Nephron (organoid): ENCODE measurements around the gene FGD2.

Experiments used
- H3K27ac Mint-ChIP-seq, 3 experiments: 2 replicates each; pipeline ENCODE4 v1.8.0; 2020; ENCODE audit warnings: mixed read lengths in 3 of 3, mild to moderate bottlenecking in 2 of 3, moderate library complexity in 1 of 3
- H3K27me3 Mint-ChIP-seq: 2 replicates; pipeline ENCODE4 v1.8.0; 2021; ENCODE audit warnings: low read depth, mild to moderate bottlenecking, moderate library complexity, mixed read lengths
- H3K36me3 Mint-ChIP-seq: 2 replicates; pipeline ENCODE4 v1.8.0; 2020; ENCODE audit warnings: low read depth, mixed read lengths
- H3K4me1 Mint-ChIP-seq: 2 replicates; pipeline ENCODE4 v1.8.0; 2020; ENCODE audit warnings: mixed read lengths
- H3K4me3 Mint-ChIP-seq, 3 experiments: 2 replicates each; pipeline ENCODE4 v1.8.0; 2020; ENCODE audit warnings: mild to moderate bottlenecking in 3 of 3, mixed read lengths in 3 of 3, moderate library complexity in 2 of 3
- H3K9me3 Mint-ChIP-seq: 2 replicates; pipeline ENCODE4 v1.8.0; 2020; ENCODE audit warnings: mixed read lengths
- TF ChIP-seq, protein P1 (sequence below), 3 experiments: fragments of 200-600 bp; sonication (generic); IDR thresholded peaks; one replicate each; pipeline ENCODE4 v1.5.0; 2021; ENCODE audit warnings: antibody characterized with exemption in 3 of 3; ENCODE audit not compliant: unreplicated experiment in 3 of 3

The FGD2 gene

DNA sequence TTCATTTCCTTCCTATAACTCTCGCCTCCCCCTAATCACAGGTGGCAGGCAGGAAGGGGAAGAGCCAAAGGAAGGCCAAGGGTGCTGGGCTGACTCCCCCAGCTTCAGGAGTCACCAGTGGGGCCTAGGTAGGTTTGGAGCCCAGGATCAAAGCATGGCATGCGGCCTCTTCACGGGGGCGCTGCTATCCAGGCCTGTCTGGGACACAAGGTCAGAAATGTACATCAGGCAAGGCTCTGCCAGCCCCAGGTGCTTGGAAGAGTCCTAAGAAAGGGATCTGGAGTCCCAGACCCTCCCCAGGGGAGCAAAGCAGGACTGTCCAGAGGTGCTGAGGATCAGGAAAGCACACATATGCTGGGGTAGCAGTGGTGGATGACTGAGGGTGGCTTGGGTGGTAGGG lies 40.5 kb upstream of the FGD2 start:
- Mint-ChIP-seq H3K36me3 (peaks cover 27% of the 10 kb centered on the region), H3K4me3 (no peak overlapping the region), H3K27ac (no peak overlapping the region), H3K4me1 (peaks cover 11% of the 10 kb centered on the region), H3K27me3 (peaks cover 13% of the 10 kb centered on the region), H3K9me3 (no peaks in the 10 kb centered on the region)
- TF ChIP-seq, protein P1, sequence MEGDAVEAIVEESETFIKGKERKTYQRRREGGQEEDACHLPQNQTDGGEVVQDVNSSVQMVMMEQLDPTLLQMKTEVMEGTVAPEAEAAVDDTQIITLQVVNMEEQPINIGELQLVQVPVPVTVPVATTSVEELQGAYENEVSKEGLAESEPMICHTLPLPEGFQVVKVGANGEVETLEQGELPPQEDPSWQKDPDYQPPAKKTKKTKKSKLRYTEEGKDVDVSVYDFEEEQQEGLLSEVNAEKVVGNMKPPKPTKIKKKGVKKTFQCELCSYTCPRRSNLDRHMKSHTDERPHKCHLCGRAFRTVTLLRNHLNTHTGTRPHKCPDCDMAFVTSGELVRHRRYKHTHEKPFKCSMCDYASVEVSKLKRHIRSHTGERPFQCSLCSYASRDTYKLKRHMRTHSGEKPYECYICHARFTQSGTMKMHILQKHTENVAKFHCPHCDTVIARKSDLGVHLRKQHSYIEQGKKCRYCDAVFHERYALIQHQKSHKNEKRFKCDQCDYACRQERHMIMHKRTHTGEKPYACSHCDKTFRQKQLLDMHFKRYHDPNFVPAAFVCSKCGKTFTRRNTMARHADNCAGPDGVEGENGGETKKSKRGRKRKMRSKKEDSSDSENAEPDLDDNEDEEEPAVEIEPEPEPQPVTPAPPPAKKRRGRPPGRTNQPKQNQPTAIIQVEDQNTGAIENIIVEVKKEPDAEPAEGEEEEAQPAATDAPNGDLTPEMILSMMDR (IDR thresholded peaks at IDR 0.05; ENCODE audit: unreplicated experiment in 3 of 3), result no peak

DNA sequence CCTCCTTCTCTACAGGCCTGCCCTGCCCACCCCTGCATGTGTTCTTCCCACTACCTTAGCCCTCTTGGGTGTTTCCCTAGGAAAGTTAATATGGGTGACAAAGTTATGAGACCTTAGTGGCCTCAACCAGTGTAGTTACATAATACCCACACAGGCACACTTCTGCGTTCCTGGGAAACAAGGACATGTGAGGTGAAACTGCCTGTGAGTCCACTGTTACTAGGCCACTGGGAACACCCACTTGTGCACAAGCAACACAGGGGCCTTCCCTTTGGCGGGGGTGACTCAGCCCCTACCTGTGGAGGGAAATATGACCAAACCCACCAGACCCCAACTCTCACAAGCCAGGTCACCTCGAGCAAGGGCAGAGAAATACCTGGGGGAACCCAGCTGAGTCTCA lies 38.2 kb upstream of the FGD2 start:
- H3K27ac Mint-ChIP-seq, result no peak overlapping the region
- H3K4me1 Mint-ChIP-seq, result peaks cover 5% of the 10 kb centered on the region
- no peak overlapping the region for H3K4me3 Mint-ChIP-seq
- TF ChIP-seq, protein P1 (IDR thresholded peaks at IDR 0.05; ENCODE audit: unreplicated experiment in 3 of 3), result no peak
- peaks cover 10% of the 10 kb centered on the region for H3K27me3 Mint-ChIP-seq
- peaks cover 40% of the 10 kb centered on the region for H3K36me3 Mint-ChIP-seq
- H3K9me3 Mint-ChIP-seq, result no peaks in the 10 kb centered on the region

DNA sequence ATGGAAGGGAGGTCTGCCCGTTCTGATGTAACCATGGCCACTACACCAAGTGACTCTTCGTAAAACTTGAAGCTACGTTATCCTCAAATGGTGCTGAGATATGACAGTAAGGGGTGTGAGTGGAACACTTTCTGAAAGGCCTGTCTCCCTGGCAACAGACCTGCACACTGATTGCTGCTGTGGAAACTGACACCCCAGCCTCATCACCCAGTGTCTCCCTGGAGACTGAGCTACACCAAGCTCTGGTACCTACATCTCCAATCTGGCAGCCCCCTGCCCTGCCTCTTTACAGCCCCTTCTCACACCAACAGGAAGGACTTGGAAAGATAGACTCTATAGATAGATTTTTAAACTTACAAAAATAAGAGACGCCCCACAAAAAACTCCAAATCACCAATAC lies 37.7 kb upstream of the FGD2 start:
- H3K9me3 Mint-ChIP-seq, result no peaks in the 10 kb centered on the region

DNA sequence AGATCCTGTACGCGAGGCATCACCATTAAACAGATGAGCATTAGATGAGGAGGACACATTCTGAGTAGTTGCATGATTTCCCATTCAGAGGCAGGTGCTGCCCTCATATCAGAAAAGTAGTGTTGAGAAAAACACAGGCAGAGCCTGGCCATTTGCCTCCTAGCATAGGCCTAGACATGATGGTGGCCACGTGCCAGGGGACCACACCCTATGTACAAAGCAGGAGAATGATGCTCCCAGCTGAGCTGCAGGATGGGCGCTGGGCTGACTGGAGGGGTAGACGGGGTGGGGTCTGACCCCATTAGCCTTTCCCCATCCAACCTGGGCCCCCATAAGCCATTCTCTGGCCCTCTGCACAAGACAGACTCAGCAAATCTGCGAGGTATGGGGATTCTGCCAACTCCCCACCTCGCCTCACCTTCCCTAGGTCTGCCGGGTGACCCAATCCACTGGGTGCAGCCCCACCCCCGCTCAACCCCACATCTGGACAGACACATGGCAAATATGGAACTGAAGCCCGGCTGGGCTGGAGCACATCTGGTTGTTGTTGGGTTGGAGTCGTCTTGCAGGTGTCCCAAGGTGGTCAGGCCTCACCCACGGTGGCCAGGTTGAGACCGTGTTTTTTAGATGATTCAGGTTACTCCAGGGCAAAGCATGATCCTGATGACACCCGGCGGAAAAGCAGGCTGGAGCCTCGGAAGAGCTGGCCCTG lies 37.0 kb upstream of the FGD2 start:
- Mint-ChIP-seq H3K4me3 (no peak overlapping the region), H3K27me3 (peaks cover under 1% of the 10 kb centered on the region), H3K27ac (no peak overlapping the region), H3K9me3 (no peaks in the 10 kb centered on the region), H3K36me3 (peaks cover 50% of the 10 kb centered on the region), H3K4me1 (no peaks in the 10 kb centered on the region)
- TF ChIP-seq, protein P1 (IDR thresholded peaks at IDR 0.05; ENCODE audit: unreplicated experiment in 3 of 3), result no peak

More for the DNA sequence above, 37.7 kb upstream of the FGD2 start:
- H3K27ac Mint-ChIP-seq, result no peak overlapping the region
- H3K36me3 Mint-ChIP-seq, result peaks cover 44% of the 10 kb centered on the region
- H3K4me3 Mint-ChIP-seq, result no peak overlapping the region
- H3K27me3 Mint-ChIP-seq, result peaks cover 8% of the 10 kb centered on the region
- H3K4me1 Mint-ChIP-seq, result peaks cover 5% of the 10 kb centered on the region
- TF ChIP-seq, protein P1 (IDR thresholded peaks at IDR 0.05; ENCODE audit: unreplicated experiment in 3 of 3), result no peak

DNA sequence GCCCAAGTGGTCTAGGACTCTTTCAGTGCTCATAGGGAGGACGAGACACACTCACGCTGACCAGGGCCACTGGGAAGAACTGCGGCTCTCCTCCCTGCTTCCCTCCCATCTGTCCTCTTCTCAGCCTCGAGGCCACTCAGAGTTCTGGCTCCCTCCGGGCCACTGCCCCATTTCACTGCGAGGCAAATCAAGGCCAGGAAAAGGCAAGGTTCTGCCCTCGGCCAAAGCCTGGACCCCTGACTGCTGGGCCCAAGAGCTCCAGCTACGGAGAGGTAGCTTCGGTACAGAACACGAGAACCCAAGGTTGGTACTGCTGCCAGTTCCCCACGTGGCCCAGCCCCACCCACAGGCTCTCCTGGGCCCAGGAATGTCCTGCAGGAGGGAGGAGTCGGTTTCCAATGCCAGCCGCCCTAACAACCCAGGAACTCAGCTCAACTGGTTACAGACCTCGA lies 36.2 kb upstream of the FGD2 start:
- Mint-ChIP-seq H3K36me3 (peaks cover 58% of the 10 kb centered on the region), H3K27me3 (no peaks in the 10 kb centered on the region), H3K27ac (no peak overlapping the region), H3K4me1 (no peaks in the 10 kb centered on the region), H3K9me3 (no peaks in the 10 kb centered on the region), H3K4me3 (no peak overlapping the region)
- TF ChIP-seq, protein P1 (IDR thresholded peaks at IDR 0.05; ENCODE audit: unreplicated experiment in 3 of 3), result no peak
